A549 treated with Hydrocortisone at 1 μM for 4 hours (cell line): Measurements from ENCODE around the gene SOAT1. TPM values are rescaled to one million over a fixed set of nuclear protein-coding genes. Genes with fewer than 3 reads are reported as not detected.

Source experiments
- total RNA-seq: library from RNA; stranded (reverse); fragments of 200-300 nt; extraction: Qiagen RNA extraction; gene quantifications from 5 replicates; pipeline ENCODE4 v1.2.3, GENCODE V29; 2022

The SOAT1 gene
- total RNA-seq, result 26.0 to 32.3 TPM (median 29.5 TPM) in 5 replicates

DNA sequence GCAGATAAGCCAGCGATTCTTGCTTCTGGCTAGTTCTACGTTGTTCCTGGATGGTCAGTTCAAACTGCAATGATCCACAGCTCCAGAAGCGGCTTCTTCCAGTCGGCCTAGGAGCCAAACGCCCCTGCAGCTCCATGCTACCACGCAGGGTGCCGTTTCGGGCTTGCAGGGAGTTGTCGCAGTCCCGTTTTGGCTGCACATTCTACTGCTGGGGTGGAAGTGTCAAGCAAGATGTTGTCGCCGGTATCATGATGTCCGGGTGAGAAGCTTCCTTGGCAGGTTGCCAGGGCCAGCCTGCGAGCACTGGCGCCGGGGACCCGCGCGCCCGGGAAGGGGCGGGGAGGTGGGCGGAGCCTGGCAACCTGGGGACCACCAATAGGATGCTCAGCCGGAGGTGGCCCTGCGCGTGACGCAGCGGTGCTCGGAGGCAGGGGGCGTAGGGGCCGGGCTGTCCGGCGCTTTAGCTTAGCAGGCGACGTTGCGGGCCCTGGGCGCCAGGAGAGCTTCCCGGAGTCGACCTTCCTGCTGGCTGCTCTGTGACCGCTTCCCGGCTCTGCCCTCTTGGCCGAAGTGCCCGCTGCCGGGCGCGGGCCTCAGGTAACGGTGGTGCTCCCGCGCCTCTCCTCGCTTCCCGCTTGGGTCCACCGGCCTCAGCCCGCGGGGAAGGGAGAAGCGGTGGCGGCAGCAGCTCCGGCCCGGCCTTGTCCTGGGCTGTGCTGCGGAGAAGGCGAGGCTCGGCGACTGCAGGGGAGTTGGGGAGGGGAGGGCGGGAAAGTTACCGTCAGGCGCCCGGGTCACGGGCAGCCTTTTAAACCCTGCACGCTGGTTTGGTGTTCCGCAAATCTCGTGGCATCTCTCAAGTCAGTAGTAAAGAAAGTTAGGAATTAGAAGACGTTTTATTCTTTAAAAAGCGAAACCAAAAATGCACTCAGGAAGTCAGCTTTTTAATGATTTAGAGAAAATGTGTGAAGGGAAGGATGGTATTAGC, at the start of gene SOAT1:
Gene SOAT1 (plus strand): TSS at position 458 of the 988 bp plus-strand sequence. CDS start 8,888 bp downstream, outside the sequence.

GRCh38 chr1:179365342-179366092, 71.9 kb downstream of the SOAT1 start, which contains the start of gene AXDND1:
TSS of gene AXDND1 (plus strand) at chr1:179365971. CDS start at chr1:179366510, 539 bp downstream.

Other genes starting within 250 kb of the SOAT1 start
- gene TOR3A, start 211.7 kb upstream of the SOAT1 start, total RNA-seq, result 38.4 to 42.6 TPM (median 41.1 TPM) in 5 replicates
- gene ABL2, start 64.1 kb upstream of the SOAT1 start, total RNA-seq, result 15.4 to 26.3 TPM (median 17.5 TPM) in 5 replicates
- 0.16 to 0.48 TPM (median 0.36 TPM) in 5 replicates for gene AXDND1, start 72.2 kb downstream of the SOAT1 start, total RNA-seq